NCI-H460 (cell line): ENCODE measurements around the gene NDUFS1. TPM values are rescaled to one million over a fixed set of nuclear protein-coding genes. Genes with fewer than 3 reads are reported as not detected.
"Not testable (repeated sequence)": the region's sequence is repeated elsewhere in the genome, so short reads cannot be mapped to it uniquely, and the experiment has no call there.

Source experiments
- DNase-seq: peaks from one replicate; pipeline ENCODE4 v3.0.0-alpha.2; 2016; ENCODE audit warnings: low read depth; ENCODE audit errors: extremely low read depth
- polyA plus RNA-seq: library from polyadenylated mRNA; depleted of rRNA; stranded (reverse); fragments of >200 nt; gene quantifications from 2 replicates; pipeline ENCODE4 v1.2.3, GENCODE V29; 2014; cell fraction: nucleus; rRNA removed
- total RNA-seq: library from RNA; depleted of rRNA; stranded (reverse); fragments of >200 nt; shearing (Covaris generic); gene quantifications from 2 replicates; pipeline ENCODE4 v1.2.3, GENCODE V29; 2014; rRNA removed

Gene NDUFS1
- total RNA-seq: 194 and 203 TPM in 2 replicates
- polyA plus RNA-seq: 145 and 185 TPM in 2 replicates

DNA sequence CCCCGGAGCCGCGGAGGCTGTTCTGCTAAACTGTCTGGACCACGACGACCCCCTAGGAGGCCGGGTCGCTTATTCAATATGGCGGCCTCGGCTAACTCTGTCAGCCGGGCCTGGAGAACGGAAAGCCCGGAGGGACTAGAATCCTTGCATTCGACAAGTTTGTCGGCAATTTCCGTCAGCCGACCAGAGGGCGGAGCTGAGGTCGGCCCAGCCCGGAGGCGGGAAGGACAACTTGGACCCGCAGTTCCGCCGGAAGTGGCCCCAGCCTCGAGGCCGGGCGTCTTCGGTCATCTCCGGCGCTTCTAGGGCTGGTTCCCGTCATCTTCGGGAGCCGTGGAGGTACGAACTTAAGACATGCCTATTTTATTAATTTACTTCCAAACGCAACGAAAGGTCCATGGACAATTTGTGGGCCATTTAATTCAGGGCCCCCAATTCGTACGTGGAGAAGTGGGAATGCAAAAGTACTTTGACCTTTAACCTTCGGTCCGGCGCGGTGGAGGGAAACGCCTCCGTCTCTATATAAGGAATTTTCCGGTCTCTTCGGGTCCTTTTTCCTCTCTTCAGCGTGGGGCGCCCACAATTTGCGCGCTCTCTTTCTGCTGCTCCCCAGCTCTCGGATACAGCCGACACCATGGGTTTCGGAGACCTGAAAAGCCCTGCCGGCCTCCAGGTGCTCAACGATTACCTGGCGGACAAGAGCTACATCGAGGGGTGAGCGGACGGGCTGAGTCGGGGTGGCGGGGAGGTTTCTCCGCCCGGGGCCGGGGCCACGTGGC, at the start of gene NDUFS1, which contains the start of gene EEF1B2:
TSS of gene NDUFS1 (minus strand) at position 99 of the 779 bp plus-strand sequence. CDS start 5,766 bp downstream, outside the sequence.
TSS of gene EEF1B2 (plus strand) at position 550 of the 779 bp plus-strand sequence. CDS start at position 635, 85 bp downstream.
- DNase-seq: peak; percentile 98

DNA sequence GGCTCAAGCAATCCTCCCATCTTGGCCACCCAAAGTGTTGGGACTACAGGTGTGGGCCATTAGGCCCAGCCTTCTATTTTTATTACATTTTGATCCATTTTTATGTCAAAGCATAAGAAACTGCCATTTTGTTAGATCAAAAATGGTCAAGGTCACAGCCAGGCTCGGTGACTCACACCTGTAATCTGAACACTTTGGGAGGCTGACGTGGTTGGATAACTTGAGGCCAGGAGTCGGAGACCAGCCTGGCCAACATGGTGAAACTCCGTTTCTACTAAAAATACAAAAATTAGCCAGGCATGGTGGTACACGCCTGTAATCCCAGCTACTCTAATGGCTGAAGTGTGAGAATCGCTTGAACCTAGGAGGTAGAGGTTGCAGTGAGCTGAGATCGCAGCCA, 49.7 kb upstream of the NDUFS1 start:
- DNase-seq: no peak

DNA sequence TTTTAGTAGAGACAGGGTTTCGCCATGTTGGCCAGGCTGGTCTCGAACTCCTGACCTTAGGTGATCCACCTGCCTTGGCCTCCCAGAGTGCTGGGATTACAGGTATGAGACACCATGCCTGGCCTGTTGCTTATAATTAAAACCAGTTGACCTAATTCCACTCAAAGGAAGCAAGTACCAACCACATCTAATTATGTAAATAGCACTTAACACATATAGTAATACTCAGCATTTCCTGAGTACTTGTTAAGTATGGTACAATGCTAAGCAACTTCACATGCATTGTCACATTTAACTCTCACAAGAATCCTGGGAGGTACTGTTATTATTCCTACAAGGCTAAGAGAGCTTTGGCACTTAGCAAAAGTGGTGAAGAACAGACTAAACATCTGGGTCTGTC, 48.1 kb upstream of the NDUFS1 start:
- DNase-seq: not testable (repeated sequence)

DNA sequence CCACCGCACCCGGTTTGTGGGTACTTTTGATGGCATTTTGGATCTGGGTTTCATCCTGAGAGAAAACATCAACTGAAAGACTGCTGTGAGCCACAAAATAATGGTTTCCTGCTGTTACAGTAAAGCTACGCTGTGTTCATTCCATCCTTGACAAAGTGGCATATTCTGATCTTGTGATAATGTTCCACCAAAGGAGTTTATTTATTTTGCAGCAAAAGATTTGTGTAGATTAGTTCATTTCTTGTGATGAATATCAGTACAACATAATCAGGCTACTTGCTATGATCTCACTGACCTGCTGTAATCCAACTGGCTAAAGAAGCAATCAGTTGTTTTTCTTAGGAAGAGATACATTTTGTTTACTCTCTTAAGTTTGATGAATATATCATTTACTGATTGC, 45.5 kb upstream of the NDUFS1 start:
- no peak for DNase-seq

DNA sequence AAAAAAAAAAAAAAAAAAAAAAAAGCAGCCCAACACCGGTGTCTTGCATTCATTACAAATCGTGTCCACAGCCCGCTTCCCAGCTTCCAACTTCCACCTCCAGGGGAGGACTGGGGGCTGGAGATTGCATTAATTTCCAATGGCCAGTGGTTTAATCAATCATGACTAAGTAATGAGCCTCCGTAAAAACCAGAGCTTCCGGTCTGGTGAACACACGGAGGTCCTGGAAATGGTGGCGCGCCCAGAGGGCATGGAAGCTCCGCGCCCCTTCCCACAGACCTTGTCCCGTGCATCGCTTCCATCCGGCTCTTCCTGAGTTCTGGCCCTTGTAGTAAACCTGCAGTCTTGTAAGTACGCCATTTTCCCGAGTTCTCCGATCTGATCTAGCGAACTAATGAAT, 44.1 kb upstream of the NDUFS1 start:
- DNase-seq: no peak

DNA sequence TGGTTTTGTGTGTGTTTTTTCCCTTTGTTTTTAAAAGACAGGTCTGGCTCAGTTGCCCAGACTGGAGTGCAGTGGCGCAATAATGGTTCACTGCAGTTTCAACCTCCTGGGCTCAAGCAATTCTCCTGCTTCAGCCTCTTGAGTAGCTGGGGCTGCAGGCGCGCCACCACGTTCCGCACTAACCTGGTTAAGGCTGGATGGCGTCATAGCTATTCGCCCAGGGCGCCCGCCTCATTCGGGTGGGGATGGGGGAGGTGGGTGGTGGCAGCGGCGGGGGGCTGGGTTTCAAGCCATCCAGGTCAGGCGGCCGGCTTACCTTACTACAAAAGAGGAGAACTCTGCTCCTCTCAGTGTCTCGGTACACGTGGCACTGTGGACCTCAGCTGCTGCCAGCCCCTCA, 43.2 kb upstream of the NDUFS1 start:
- no peak for DNase-seq

DNA sequence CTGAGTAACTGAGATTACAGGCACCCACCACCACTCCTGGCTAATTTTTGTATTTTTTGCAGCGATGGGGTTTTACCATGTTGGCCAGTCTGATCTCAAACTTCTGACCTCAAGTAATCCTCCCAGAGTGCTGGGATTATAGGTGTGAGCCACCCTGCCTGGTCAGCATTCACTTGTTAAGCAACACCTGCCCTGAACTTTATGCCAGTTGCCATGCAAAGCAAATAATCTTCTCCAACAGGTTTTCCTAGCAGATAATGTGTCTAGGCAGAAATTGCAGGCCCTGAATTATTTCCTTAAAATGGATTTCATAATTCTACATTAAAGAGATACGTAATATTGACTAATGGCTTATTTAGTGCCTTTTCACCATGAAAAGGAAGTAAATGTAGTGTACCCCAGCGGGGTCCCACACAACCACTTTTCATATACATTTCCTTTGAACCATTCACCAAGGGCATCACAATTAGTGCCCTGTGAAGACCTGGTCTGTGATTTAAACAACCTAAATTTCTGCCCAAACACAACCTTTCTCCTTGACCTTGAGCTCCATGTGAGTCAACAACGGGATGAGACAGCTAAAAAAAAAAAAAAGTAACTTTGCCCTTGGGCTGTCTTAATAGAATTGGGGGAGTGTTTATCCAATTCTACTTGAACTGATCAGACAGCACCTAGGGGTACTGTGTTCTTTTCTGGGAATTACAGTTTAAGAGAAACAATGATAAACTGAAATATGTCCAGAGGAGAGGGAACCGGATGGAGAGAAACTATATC, 42.0 kb upstream of the NDUFS1 start:
- no peak for DNase-seq

DNA sequence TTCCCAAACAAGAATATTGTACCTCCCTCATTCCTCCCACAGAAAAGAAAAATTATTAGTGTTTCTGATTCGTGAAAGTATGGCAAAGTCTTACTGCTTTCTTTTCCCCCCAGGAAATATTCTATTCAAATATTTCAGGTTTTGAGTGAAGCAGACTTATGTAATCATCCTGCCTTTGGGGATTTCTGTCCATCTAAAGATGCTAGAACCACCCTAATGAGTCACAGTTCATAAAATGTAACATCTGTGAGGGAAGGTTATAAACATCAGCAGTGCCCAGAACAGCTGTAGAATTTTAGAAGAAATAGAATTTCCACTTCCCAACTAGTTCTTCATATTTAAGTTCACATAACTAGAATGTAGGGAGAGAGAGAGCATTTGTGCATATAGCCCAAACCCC, 39.4 kb upstream of the NDUFS1 start:
- no peak for DNase-seq

DNA sequence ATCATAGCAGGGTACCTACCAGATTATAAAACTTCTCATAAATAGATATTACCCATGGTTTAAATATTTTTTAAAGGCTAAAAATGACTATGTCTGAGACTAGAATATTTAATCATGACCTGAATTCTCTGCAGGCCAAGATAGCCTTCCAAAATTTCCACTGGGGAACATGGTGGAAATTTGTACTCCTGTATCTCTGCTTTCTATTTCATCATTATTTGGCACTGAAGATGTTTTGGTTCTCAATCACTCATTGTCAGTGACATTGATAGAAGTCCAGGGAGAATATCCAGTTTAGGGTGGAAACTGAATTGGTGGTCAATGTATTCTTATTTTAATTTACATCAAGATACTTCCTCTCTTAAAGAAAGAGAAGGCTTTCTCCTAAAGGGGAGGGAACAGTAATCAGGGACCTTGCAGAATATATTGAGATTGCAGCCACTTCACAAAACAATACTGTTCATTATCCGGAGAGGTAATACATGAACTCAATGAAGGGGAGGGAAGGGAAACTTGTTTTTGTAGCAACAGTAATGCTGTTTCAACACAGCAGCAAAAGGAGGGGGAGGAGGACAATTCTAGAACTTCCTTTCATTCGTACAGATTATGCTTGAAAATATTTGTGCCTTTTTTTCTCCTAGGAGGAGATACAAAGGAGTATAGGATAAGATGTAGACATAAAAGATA, 34.6 kb upstream of the NDUFS1 start:
- no peak for DNase-seq

DNA sequence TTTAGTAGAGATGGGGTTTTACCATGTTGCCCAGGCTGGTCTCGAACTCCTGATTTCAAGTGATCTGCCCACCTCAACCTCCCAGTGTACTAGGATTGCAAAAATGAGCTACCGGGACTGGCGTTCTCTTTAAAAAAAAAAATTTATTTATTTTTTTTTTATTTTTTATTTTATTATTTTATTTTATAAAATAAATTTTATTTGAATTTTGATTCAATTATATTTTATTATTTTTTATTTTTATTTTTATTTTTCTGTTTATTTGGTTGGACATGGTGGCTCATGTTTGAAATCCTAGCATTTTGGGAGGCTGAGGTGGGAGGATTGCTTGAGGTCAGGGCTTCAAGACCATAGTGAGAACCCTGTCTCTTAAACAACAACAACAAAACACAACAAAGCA, 32.9 kb upstream of the NDUFS1 start:
- DNase-seq: no peak

DNA sequence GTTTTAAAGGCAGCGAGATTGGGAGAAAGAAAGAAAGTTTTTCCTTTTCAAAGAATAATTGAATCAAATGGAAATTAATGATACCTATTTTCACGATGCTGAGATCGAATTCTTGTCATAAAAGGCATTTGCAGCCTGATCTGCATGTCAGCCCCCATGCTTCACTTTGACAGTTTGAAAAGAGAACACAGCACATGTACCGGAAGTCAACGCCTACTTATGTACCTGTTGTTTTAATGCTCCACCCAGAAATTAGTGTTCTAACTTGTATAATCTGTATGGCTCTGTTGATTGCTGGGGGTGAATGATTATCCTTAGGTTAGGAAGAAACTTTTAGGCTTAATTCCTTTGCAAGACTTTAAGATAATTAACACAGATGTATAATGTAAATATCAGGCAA, 31.4 kb upstream of the NDUFS1 start:
- no peak for DNase-seq

DNA sequence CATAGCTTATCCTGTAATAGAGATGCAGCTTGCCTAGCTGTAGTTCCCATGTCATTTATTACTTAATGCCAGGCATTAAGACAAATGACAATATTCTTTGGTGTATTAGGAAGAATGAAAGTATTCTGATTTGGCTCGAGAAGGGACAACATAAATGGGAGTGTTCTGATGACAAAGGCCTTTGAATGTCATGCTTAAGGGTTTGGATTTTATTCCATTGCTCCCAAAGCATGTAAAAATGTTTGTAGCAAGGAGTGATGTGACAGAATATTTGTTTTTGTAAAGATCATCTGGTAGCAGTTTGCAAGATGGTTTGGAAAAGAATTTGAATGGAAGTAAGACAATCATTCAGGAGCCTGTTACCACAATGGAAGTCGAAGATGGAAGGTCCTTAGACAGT, 30.9 kb upstream of the NDUFS1 start:
- DNase-seq: no peak

DNA sequence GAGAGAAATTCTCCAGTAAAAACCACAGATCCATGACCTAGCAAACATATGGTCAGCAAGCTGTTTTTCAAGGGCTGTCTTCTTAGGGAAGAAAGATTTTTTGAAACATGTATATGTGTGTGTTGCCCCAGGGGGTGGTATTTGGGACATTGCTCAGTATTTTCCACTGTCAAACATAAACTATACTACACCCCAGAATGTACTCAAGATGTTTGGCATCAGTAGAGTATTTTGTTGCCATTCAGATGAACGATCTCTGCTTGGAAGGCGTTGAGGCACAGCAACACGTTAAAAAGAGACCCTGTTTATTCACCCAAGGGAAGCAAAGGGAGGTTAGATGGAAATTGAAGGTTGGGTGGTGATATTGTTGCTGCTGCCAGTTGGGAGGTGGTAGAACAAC, 30.4 kb upstream of the NDUFS1 start:
- no peak for DNase-seq

DNA sequence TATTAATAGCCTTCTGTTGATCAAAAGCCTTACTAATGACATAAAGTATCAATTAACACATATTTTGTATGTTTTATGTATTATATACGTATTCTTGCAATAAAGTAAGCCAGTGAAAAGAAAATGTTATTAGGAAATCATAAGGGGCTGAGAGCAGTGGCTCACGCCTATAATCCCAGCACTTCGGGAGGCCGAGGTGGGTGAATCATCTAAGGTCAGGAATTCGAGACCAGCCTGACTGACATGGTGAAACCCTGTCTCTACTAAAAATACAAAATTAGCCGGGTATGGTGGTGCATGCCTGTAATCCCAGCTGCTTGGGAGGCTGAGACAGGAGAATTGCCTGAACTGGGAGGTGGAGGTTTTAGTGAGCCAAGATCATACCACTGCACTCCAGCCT, 22.3 kb upstream of the NDUFS1 start:
- not testable (repeated sequence) for DNase-seq

DNA sequence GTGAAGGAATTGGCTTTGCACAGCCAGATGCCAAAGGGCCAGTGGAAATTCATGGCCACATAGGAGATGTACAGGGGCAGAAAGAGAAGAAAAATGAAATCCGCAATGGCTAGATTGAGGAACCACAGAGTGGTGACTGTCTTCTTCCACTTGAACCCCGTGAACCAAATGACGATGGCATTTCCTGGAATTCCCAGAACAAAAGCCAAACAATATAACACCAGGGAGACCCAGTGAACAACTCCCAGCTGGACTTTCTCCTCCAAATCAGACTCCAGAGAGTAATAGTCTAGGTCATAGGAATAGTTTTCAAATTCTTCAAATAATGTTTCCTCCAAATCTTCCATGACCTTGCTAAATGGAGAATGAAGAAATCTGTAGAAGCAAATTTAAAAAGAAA, 17.7 kb upstream of the NDUFS1 start:
- DNase-seq: no peak

DNA sequence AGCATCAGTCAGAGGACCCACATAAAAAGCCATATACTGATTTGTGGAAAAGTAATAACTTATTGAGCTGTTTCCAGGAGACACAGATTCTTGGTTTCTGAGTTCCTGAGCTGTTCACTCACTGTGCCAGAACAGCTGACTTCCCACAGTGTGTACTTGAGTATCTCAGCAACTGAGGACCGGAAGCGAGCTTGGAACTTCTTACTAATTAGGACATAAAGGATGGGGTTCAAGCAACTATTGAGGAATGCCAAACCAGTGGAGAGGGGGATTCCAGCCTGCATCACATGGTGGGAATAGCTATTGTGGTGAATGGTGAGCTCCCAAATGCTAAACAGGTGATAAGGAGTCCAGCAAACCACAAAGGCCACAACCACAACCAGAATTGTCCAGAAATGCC, 16.9 kb upstream of the NDUFS1 start:
- no peak for DNase-seq

DNA sequence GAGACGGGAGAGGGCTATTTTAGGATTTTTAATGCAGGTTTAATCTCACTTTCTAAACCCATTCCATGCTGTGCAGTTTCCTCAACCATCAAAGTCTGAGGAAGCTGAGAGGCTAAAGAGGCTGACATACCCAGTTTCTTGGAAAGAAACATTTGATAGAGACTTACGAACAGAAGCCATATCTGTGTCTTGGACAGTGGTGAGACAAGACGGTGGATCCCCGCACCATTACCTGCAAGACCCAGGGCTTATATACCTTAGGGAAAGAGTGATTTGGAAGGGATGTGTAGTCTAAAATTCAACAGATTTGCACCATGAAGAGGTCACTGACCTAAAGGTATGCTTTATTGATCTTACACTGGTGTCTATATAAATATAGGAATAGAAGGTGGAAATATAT, 13.9 kb upstream of the NDUFS1 start:
- no peak for DNase-seq

DNA sequence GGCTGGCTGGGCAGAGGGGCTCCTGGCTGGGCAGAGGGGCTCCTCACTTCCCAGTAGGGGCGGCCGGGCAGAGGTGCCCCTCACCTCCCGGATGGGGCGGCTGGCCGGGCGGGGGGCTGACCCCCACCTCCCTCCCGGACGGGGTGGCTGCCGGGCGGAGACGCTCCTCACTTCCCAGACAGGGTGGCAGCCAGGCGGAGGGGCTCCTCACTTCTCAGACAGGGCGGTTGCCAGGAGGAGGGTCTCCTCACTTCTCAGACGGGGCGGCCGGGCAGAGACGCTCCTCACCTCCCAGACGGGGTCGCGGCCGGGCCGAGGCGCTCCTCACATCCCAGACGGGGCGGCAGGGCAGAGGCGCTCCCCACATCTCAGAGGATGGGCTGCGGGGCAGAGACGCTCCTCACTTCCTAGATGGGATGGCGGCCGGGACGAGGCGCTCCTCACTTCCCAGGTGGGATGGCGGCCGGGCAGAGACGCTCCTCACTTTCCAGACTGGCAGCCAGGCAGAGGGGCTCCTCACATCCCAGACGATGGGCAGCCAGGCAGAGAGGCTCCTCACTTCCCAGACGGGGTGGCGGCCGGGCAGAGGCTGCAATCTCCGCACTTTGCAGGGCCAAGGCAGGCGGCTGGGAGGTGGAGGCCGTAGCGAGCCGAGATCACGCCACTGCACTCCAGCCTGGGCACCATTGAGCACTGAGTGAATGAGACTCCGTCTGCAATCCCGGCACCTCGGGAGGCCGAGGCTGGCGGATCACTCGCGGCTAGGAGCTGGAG, 12.6 kb upstream of the NDUFS1 start:
- DNase-seq: not testable (repeated sequence)

DNA sequence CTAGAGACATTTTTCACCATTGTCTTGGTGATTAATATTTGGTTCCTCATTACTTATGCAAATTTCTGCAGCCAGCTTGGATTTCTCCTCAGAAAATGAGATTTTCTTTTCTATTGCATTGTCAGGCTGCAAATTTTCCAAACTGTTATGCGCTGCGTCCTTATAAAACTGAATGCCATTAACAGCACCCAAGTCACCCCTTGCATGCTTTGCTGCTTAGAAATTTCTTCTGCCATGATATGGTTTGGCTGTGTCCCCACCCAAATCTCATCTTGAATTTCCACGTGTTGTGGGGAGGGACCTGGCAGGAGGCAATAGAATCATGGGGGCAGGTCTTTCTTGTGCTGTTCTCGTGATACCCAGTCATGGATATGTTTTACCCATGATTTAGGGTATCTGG, 9.0 kb upstream of the NDUFS1 start:
- DNase-seq: not testable (repeated sequence)

DNA sequence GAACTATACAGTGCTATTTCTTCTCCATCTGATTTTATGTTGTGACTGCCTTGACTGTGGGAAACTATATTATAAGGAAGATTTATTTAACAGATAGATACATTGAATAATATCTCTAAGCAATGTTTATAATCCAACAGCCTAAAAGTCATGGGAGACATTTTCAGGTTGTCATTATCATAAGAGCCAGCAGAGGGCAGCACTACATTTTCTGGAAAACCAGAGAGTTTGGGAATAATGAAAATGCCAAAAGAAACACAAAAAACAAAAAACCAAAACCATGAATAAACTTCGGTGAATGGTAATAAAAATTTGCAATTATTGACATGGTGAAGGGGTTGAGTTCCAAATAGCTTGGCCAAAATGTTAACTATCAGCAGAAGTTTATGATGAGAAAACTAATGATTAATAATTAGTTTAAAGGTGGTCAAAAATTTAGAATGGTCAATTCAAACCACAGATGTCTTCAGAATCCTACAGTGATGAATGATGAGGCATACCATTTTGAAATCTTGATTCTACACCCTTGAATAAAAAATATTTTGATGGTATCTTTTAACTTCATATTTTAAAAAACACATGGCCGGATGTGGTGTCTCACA, 5.1 kb upstream of the NDUFS1 start:
- DNase-seq: peak; percentile 46
